ENCODE measurements around the gene CSTF1.
A peak's percentile ranks its signal among the peaks of the same experiment; 100 is the strongest.
"Not testable (repeated sequence)": the region's sequence is repeated elsewhere in the genome, so short reads cannot be mapped to it uniquely, and the experiment has no call there.

Gene CSTF1

GRCh38 chr20:56369179-56369578 is 23.3 kb upstream of the CSTF1 start:
- DNase-seq (ENCODE audit: low spot score) = no peak

GRCh38 chr20:56371977-56372376 is 20.5 kb upstream of the CSTF1 start:
- DNase-seq (ENCODE audit: low spot score) = no peak

GRCh38 chr20:56372850-56373249 is 19.6 kb upstream of the CSTF1 start:
- DNase-seq (ENCODE audit: low spot score) = no peak

- DNase-seq (ENCODE audit: low spot score) = peak; percentile 70
Observed at GRCh38 chr20:56373942-56374341, 18.5 kb upstream of the CSTF1 start.

GRCh38 chr20:56376331-56376730 is 16.1 kb upstream of the CSTF1 start:
- no peak for DNase-seq (ENCODE audit: low spot score)

- no peak for DNase-seq (ENCODE audit: low spot score)
Observed at GRCh38 chr20:56378386-56378785, 14.1 kb upstream of the CSTF1 start.

GRCh38 chr20:56380375-56380774 is 12.1 kb upstream of the CSTF1 start:
- DNase-seq (ENCODE audit: low spot score) = no peak

- no peak for DNase-seq (ENCODE audit: low spot score)
Observed at GRCh38 chr20:56381501-56381900, 10.9 kb upstream of the CSTF1 start.

- DNase-seq (ENCODE audit: low spot score) = no peak
Observed at GRCh38 chr20:56382696-56383095, 9.7 kb upstream of the CSTF1 start.

- DNase-seq (ENCODE audit: low spot score) = no peak
Observed at GRCh38 chr20:56383334-56383733, 9.1 kb upstream of the CSTF1 start.

- no peak for DNase-seq (ENCODE audit: low spot score)
Observed at GRCh38 chr20:56385130-56385529, 7.3 kb upstream of the CSTF1 start.

GRCh38 chr20:56386219-56386618 is 6.2 kb upstream of the CSTF1 start:
- no peak for DNase-seq (ENCODE audit: low spot score)

GRCh38 chr20:56388882-56389281 is 3.6 kb upstream of the CSTF1 start:
- no peak for DNase-seq (ENCODE audit: low spot score)

GRCh38 chr20:56389807-56390206 is 2.6 kb upstream of the CSTF1 start:
- DNase-seq (ENCODE audit: low spot score) = no peak

- DNase-seq (ENCODE audit: low spot score) = not testable (repeated sequence)
Observed at GRCh38 chr20:56390396-56390795, 2.0 kb upstream of the CSTF1 start.

- DNase-seq (ENCODE audit: low spot score) = no peak
Observed at GRCh38 chr20:56391037-56391436, 1.4 kb upstream of the CSTF1 start.

GRCh38 chr20:56391596-56392131 is 781 bp upstream of the CSTF1 start:
- DNase-seq (ENCODE audit: low spot score) = peak; percentile 37

- DNase-seq (ENCODE audit: low spot score) = no peak
Observed at GRCh38 chr20:56392881-56393482, 537 bp downstream of the CSTF1 start.

- no peak for DNase-seq (ENCODE audit: low spot score)
Observed at GRCh38 chr20:56393653-56394052, 1.2 kb downstream of the CSTF1 start.

GRCh38 chr20:56395166-56395565 is 2.7 kb downstream of the CSTF1 start:
- no peak for DNase-seq (ENCODE audit: low spot score)

- DNase-seq (ENCODE audit: low spot score) = peak; percentile 68
Observed at GRCh38 chr20:56400001-56400640, 7.7 kb downstream of the CSTF1 start.

GRCh38 chr20:56403465-56403864 is 11.0 kb downstream of the CSTF1 start:
- DNase-seq (ENCODE audit: low spot score) = no peak

GRCh38 chr20:56405356-56405755 is 12.9 kb downstream of the CSTF1 start:
- DNase-seq (ENCODE audit: low spot score) = not testable (repeated sequence)

GRCh38 chr20:56406910-56407309 is 14.5 kb downstream of the CSTF1 start:
- no peak for DNase-seq (ENCODE audit: low spot score)
